Activated CD4-positive, alpha-beta T cell treated with anti-CD3 and anti-CD28 coated beads, Interleukin-2, amount 10 ng/mL, durations not matched to agents 7 days and 5 days (primary cell): ENCODE data around the gene ITFG1. TPM values are rescaled to one million over a fixed set of nuclear protein-coding genes. Genes with fewer than 3 reads are reported as not detected.
"Not testable (repeated sequence)": the region's sequence is repeated elsewhere in the genome, so short reads cannot be mapped to it uniquely, and the experiment has no call there.

Source experiments
- CTCF ChIA-PET: fragments of 350-600 bp; sonication (Branson Sonifier 250); formaldehyde crosslinking; loops from one replicate; lab custom pipeline; 2021; ENCODE audit warnings: antibody characterized with exemption; lab: Charles Lee
- POLR2A ChIA-PET: fragments of 350-600 bp; sonication (Branson Sonifier 250); formaldehyde crosslinking; loops from one replicate; lab custom pipeline; 2021; ENCODE audit warnings: antibody characterized with exemption; lab: Charles Lee
- DNase-seq: peaks from one replicate; pipeline ENCODE4 v3.0.0-alpha.2; 2020
- H3K27ac Mint-ChIP-seq: one replicate; pipeline ENCODE4 v1.8.0; 2021; ENCODE audit warnings: mild to moderate bottlenecking, moderate library complexity, mixed read lengths
- H3K27me3 Mint-ChIP-seq: one replicate; pipeline ENCODE4 v1.8.0; 2021; ENCODE audit warnings: mixed read lengths
- H3K36me3 Mint-ChIP-seq: one replicate; pipeline ENCODE4 v1.8.0; 2021; ENCODE audit warnings: low read depth, mixed read lengths
- H3K4me1 Mint-ChIP-seq: one replicate; pipeline ENCODE4 v1.8.0; 2021; ENCODE audit warnings: mixed read lengths
- H3K4me3 Mint-ChIP-seq: one replicate; pipeline ENCODE4 v1.8.0; 2021; ENCODE audit warnings: mild to moderate bottlenecking, moderate library complexity, mixed read lengths
- H3K9me3 Mint-ChIP-seq: one replicate; pipeline ENCODE4 v1.8.0; 2021; ENCODE audit warnings: mixed read lengths
- total RNA-seq, 2 experiments: library from RNA; stranded (reverse); gene quantifications; one replicate each; pipeline ENCODE4 v1.2.3, GENCODE V29; 2021

The ITFG1 gene
- total RNA-seq, 2 experiments from 2014 or later, result 26.7 to 34.7 TPM

DNA sequence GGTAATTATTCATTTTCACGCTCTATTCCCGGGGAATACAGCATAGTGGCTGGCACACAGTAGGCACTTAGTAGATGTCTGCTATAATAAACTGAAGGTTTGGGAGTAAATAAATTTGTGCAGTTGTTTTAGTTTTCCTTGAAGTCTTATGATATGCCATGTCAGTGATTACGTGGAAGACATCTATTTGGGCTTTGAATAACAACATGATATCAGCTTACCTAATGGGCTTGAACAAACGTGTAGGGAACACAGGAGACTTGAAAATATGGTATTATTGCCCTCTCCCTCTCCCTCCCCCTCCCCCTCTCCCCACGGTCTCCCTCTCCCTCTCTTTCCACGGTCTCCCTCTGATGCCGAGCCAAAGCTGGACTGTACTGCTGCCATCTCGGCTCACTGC is 280.8 kb downstream of the ITFG1 start:
- DNase-seq, result no peak
- Mint-ChIP-seq H3K9me3 (peaks cover 8% of the 10 kb centered on the region), H3K27me3 (no peaks in the 10 kb centered on the region), H3K4me1 (no peaks in the 10 kb centered on the region), H3K36me3 (peaks cover 3% of the 10 kb centered on the region), H3K4me3 (no peak overlapping the region), H3K27ac (no peak overlapping the region)
- POLR2A ChIA-PET, result no interaction called here
- CTCF ChIA-PET, result no interaction called here

- no peak for DNase-seq
- ChIA-PET CTCF (interaction anchor here (0.7 kb wide), 1 partner anchor 502 kb away, joined by 3 read pairs; no protein-coding TSS in a partner anchor), POLR2A (no interaction called here)
- H3K36me3 Mint-ChIP-seq, result peaks cover 2% of the 10 kb centered on the region
- H3K27ac Mint-ChIP-seq, result no peak overlapping the region
- no peaks in the 10 kb centered on the region for H3K9me3 Mint-ChIP-seq
- H3K4me1 Mint-ChIP-seq, result no peaks in the 10 kb centered on the region
- H3K27me3 Mint-ChIP-seq, result no peaks in the 10 kb centered on the region
- no peak overlapping the region for H3K4me3 Mint-ChIP-seq
Observed at GRCh38 chr16:47175152-47175551, 285.7 kb downstream of the ITFG1 start.

- no peak overlapping the region for H3K27ac Mint-ChIP-seq
- no peaks in the 10 kb centered on the region for H3K4me1 Mint-ChIP-seq
- DNase-seq, result no peak
- no peaks in the 10 kb centered on the region for H3K9me3 Mint-ChIP-seq
- POLR2A ChIA-PET, result interaction anchor here (0.6 to 0.7 kb wide), 2 partner anchors 88 to 1358 kb away, joined by 3 read pairs; no protein-coding TSS in a partner anchor
- H3K4me3 Mint-ChIP-seq, result no peak overlapping the region
- CTCF ChIA-PET, result interaction anchor here (0.6 kb wide), 1 partner anchor 19 kb away, joined by 4 read pairs; the partner anchor contains the start of gene NETO2
- H3K36me3 Mint-ChIP-seq, result peaks cover 5% of the 10 kb centered on the region
- H3K27me3 Mint-ChIP-seq, result no peaks in the 10 kb centered on the region
Observed at GRCh38 chr16:47162670-47163420, 298.0 kb downstream of the ITFG1 start.

DNA sequence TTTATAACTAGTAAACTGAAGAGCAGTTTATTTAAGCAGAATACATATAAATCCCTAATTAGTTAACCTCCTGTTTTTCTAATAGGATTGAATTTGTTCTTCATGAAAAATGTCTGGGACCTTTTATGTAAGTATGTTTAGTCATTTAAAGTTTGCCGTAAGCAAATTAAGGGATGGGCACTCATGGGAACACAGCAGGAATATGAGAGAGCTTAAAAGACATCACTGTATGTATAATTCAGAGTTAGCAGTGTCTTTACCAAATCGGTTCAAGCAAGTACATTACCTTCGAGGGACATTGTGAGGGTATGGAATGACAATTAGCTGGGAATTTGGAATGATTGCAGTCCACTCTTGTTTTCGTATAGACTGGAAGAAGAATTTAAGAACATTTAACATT is 299.4 kb downstream of the ITFG1 start:
- H3K27ac Mint-ChIP-seq, result no peak overlapping the region
- POLR2A ChIA-PET, result no interaction called here
- DNase-seq, result no peak
- H3K27me3 Mint-ChIP-seq, result no peaks in the 10 kb centered on the region
- H3K4me1 Mint-ChIP-seq, result no peaks in the 10 kb centered on the region
- CTCF ChIA-PET, result no interaction called here
- H3K36me3 Mint-ChIP-seq, result peaks cover 13% of the 10 kb centered on the region
- no peak overlapping the region for H3K4me3 Mint-ChIP-seq
- no peaks in the 10 kb centered on the region for H3K9me3 Mint-ChIP-seq

GRCh38 chr16:47160422-47160821 is 300.4 kb downstream of the ITFG1 start:
- Mint-ChIP-seq H3K27me3 (no peaks in the 10 kb centered on the region), H3K4me1 (no peaks in the 10 kb centered on the region), H3K9me3 (no peaks in the 10 kb centered on the region), H3K27ac (no peak overlapping the region), H3K4me3 (no peak overlapping the region), H3K36me3 (peaks cover 13% of the 10 kb centered on the region)
- no peak for DNase-seq
- ChIA-PET POLR2A (no interaction called here), CTCF (no interaction called here)

DNA sequence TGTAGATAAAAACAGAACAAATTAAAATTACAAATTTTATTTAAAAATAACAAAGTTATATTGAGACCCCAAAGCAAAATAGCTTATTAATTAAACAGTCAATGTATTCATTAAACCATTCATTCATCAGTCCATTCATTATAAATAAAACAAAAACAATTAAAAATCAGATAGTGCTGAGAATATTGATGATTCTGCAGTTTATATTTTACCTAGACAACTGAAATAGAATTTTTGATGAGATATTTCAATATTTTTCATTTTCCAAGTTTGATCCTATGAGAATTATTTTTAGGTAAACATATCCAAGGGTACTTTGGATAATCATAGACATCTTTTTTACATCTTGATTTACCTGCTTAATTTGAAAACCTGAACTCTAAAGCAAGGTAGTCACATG is 301.9 kb downstream of the ITFG1 start:
- no peaks in the 10 kb centered on the region for H3K9me3 Mint-ChIP-seq
- no peak overlapping the region for H3K27ac Mint-ChIP-seq
- no peak for DNase-seq
- no peaks in the 10 kb centered on the region for H3K27me3 Mint-ChIP-seq
- H3K4me1 Mint-ChIP-seq, result no peaks in the 10 kb centered on the region
- H3K36me3 Mint-ChIP-seq, result peaks cover 13% of the 10 kb centered on the region
- ChIA-PET POLR2A (no interaction called here), CTCF (no interaction called here)
- H3K4me3 Mint-ChIP-seq, result no peak overlapping the region

DNA sequence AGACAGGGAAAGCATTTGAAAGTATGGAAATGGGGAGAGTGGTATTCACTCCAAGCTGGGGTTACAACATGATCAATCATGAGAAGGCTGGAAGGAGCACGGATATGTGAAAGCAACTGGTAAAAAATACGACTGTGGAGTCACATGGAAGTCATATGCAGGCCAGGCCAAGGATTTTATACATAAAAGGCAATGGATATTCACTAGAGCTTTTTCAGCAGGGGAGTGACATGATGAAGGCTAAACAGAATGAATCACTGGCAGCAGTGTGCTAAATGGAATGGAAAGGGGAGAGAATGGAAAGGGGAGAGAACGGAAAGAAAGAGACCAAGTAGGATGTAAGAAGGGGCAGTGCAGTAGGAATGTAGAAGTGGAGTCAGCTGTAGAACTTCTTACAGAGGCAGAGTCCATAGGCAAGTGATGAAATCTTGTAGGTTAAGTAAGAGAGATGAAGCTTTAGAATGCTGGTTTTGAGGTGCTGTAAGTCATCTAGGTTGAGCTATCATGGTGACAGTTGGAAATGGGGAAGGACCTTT is 304.1 kb downstream of the ITFG1 start:
- peaks cover 28% of the 10 kb centered on the region for H3K36me3 Mint-ChIP-seq
- ChIA-PET POLR2A (no interaction called here), CTCF (no interaction called here)
- no peak overlapping the region for H3K4me3 Mint-ChIP-seq
- no peak overlapping the region for H3K27ac Mint-ChIP-seq
- H3K4me1 Mint-ChIP-seq, result no peaks in the 10 kb centered on the region
- no peaks in the 10 kb centered on the region for H3K9me3 Mint-ChIP-seq
- no peak for DNase-seq
- H3K27me3 Mint-ChIP-seq, result no peaks in the 10 kb centered on the region

DNA sequence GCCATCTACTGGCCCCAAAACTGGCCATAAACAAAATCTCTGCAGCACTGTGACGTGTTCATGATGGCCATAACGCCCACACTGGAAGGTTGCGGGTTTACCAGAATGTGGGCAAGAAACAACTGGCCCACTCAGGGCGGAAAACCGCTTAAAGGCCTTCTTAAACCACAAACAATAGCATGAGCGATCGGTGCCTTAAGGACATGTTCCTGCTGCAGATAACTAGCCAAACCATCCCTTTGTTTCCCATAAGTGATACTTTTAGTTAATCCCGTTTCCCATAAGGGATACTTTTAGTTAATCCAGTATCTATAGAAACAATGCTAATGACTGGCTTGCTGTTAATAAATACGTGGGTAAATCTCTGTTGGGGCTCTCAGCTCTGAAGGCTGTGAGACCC is 308.4 kb downstream of the ITFG1 start:
- POLR2A ChIA-PET, H3K4me1 Mint-ChIP-seq, H3K27me3 Mint-ChIP-seq, H3K27ac Mint-ChIP-seq, CTCF ChIA-PET, H3K4me3 Mint-ChIP-seq, DNase-seq, H3K9me3 Mint-ChIP-seq: not testable (repeated sequence)
- peaks cover 27% of the 10 kb centered on the region for H3K36me3 Mint-ChIP-seq

GRCh38 chr16:47150067-47150466 is 310.8 kb downstream of the ITFG1 start:
- peaks cover 10% of the 10 kb centered on the region for H3K27me3 Mint-ChIP-seq
- H3K9me3 Mint-ChIP-seq, result no peaks in the 10 kb centered on the region
- ChIA-PET POLR2A (no interaction called here), CTCF (interaction anchor here (1.0 to 1.2 kb wide), 2 partner anchors 112 to 942 kb away, joined by 3 read pairs; no protein-coding TSS in a partner anchor)
- peak; percentile 26 for DNase-seq
- H3K27ac Mint-ChIP-seq, result no peak overlapping the region
- H3K4me1 Mint-ChIP-seq, result peaks cover 7% of the 10 kb centered on the region
- H3K4me3 Mint-ChIP-seq, result no peak overlapping the region
- H3K36me3 Mint-ChIP-seq, result peaks cover 19% of the 10 kb centered on the region

DNA sequence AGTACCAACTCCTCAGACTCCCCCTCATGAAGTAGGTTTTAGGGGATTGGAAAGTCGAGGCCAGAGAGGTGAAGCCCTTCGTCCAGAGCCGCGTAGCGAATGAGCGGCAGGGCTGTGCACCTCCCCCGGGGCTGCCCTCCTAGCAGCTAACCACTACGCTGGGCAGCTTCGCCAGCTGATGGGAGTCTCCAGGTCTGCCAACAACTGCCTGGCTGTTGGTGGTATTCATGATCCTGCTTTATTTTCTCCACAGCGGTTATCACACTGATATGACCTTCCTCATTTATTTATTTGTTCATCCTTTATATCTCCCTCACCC is 316.3 kb downstream of the ITFG1 start:
- ChIA-PET POLR2A (interaction anchor here (0.5 kb wide), 1 partner anchor 1020 kb away, joined by 3 read pairs; no protein-coding TSS in a partner anchor), CTCF (interaction anchor here (1.0 to 2.7 kb wide), 7 partner anchors 18 to 1014 kb away, joined by 3 to 15 read pairs (median 3); no protein-coding TSS in a partner anchor)
- Mint-ChIP-seq H3K27ac (no peak overlapping the region), H3K9me3 (no peaks in the 10 kb centered on the region), H3K36me3 (no peaks in the 10 kb centered on the region), H3K4me1 (peaks cover 15% of the 10 kb centered on the region), H3K4me3 (peak overlapping the region; percentile 70), H3K27me3 (peaks cover 28% of the 10 kb centered on the region)
- DNase-seq, result no peak

- H3K36me3 Mint-ChIP-seq, result no peaks in the 10 kb centered on the region
- peak; percentile 59 for DNase-seq
- no peak within 1 kb of the TSS for H3K27ac Mint-ChIP-seq
- H3K27me3 Mint-ChIP-seq, result peaks cover 28% of the 10 kb centered on the region
- POLR2A ChIA-PET, result no interaction called here
- no peaks in the 10 kb centered on the region for H3K9me3 Mint-ChIP-seq
- CTCF ChIA-PET, result interaction anchor here (0.6 to 3.2 kb wide), 15 partner anchors 18 to 1030 kb away, joined by 3 to 33 read pairs (median 3); no protein-coding TSS in a partner anchor
- H3K4me1 Mint-ChIP-seq, result peaks cover 17% of the 10 kb centered on the region
- H3K4me3 Mint-ChIP-seq, result peak within 1 kb of the TSS; percentile 70
Observed at GRCh38 chr16:47143677-47144558, 316.9 kb downstream of the ITFG1 start, which contains the start of gene NETO2. TSS of gene NETO2 (minus strand) at chr16:47143945. CDS start at chr16:47143612, 333 bp downstream.

DNA sequence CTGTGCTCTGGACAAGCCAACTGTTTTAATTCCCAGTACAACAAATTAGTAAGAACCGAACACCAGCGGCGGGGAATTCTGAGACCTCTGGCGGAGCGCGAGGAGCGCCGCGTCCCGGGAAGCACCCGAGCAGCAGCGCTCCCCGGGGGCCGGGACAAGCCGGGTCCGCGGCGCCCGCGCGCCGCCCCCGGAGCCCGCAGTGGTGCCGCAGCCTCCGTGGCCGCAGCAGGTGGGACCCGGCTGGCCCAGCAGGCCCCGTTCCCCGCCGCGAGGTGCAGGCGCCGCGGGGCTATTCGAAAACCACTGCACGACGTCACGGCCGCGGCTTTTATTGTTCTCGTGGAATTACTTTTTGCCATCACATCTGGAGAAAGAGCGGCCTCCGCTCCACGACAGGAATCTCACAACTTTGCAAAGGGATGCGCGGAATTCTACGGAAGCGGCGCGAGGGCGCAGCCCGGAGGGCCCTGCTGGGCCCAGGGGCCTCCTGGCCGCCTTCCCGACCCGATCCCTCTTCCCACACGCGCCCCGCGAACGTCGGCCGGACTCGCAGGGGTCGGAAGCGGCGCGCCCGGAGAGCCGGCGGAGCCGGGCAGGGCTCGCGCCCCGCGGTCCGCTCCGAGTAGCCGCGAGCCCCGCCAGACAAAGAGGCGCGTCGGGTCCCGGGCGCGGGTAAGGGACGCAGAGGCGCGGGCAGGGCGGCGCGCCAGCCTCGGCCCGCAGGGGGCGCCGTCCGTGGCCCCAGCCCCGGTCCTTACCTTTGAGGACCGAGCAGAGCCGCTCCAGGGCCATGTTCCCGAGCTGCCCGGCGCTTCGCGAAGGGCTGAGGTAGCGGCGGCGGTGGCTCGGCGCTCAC is 317.8 kb downstream of the ITFG1 start:
- Mint-ChIP-seq H3K27me3 (peaks cover 28% of the 10 kb centered on the region), H3K27ac (no peak overlapping the region), H3K4me1 (peaks cover 25% of the 10 kb centered on the region), H3K36me3 (no peaks in the 10 kb centered on the region), H3K9me3 (no peaks in the 10 kb centered on the region), H3K4me3 (peak overlapping the region; percentile 76)
- ChIA-PET POLR2A (no interaction called here), CTCF (interaction anchor here (0.6 to 3.2 kb wide), 19 partner anchors 19 to 1031 kb away, joined by 3 to 33 read pairs (median 3); no protein-coding TSS in a partner anchor)
- DNase-seq, result peak; percentile 55
